ENCODE data around the gene ABCD1.

DNA sequence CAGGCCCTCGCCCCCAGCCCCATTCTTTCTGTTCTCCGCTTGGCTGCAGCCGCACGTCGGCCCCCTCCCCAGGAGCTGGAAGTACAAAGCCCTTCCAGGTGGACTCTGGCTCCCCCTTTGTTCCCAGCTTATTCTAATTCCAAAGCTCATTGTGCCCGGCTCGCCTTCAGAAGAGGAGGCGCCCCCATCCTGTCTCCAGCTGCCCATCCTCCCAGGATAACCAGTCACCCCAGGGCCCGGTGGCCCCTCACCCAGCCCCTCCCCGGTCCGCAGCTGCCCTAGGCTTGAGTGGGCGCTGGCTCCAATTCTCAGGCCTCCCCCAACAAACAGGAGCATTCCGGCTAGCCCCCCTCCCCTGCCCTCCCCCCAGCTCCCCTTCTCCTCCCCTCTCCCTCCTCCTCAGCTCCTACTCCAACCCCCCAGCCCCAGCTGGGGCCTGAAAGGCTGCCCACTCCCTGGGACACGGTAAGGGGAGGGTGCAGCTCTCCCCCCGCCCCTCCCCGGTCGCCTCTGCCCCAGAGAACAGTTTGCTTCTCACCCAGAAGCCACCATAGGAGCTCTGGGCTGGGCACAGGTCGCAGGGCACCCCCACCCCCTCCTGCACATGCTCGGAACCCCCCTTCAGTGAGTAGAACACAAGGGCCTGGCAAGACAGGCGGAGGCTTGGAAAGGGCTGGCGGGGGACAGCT lies 40.0 kb upstream of the ABCD1 start:
- no peak for TF ChIP-seq POLR2AphosphoS5 (IDR thresholded peaks at IDR 0.05)
- TF ChIP-seq, protein P1, sequence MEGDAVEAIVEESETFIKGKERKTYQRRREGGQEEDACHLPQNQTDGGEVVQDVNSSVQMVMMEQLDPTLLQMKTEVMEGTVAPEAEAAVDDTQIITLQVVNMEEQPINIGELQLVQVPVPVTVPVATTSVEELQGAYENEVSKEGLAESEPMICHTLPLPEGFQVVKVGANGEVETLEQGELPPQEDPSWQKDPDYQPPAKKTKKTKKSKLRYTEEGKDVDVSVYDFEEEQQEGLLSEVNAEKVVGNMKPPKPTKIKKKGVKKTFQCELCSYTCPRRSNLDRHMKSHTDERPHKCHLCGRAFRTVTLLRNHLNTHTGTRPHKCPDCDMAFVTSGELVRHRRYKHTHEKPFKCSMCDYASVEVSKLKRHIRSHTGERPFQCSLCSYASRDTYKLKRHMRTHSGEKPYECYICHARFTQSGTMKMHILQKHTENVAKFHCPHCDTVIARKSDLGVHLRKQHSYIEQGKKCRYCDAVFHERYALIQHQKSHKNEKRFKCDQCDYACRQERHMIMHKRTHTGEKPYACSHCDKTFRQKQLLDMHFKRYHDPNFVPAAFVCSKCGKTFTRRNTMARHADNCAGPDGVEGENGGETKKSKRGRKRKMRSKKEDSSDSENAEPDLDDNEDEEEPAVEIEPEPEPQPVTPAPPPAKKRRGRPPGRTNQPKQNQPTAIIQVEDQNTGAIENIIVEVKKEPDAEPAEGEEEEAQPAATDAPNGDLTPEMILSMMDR (IDR thresholded peaks at IDR 0.05): no peak
